Heart left ventricle (tissue), 13 donors: ENCODE results near the gene CDC34.

ENCODE experiments used
- CTCF ChIP-seq, 12 donors: fragments of 200-600 bp; sonication (generic) in 4 of 12; IDR thresholded peaks; one replicate each; pipeline versions ENCODE4 v1.5.0 to v1.8.0; 2018 to 2022; ENCODE audit warnings: antibody characterized with exemption in 12 of 12, mild to moderate bottlenecking in 5 of 12
- POLR2A ChIP-seq, 2 donors: fragments of 450-650 bp; IDR thresholded peaks; one replicate each; pipeline ENCODE4 v1.6.1; 2017; ENCODE audit warnings: antibody characterized with exemption in 2 of 2, mild to moderate bottlenecking in 2 of 2, moderate library complexity in 2 of 2
- donor health status: ischemic (EF 13 %, LVEDD 7.1; RV severe dilation, severe dysfunction).
- donor health status: DM: no; HTN: yes; CAD: no.
- donor health status: DM: no; HTN: no; CAD: no.
- donor health status: ischemic (EF 25% LVEDD 6.9; RV normal size, moderate dysfunction).
- donor health status: ischemic (EF 25% LVEDD 5.7; RV mildly dilated, moderate dysfunction).
- donor health status: ischemic (EF 35%, LVEDD 5.7; RV mildly dilated, moderate dysfunction).
- donor health status: nonischemic (EF 11% LVEDD 7.7; RV severe dilation, severe dysfunction).
- donor health status: DM: yes; HTN: yes; CAD: no.
- donor health status: PGD.
- donor health status: ischemic (EF 29% LVEDD 5.4; RV normal size, mild dysfunction).
- donor health status: nonischemic (EF 23%, LVEDD 6.1; RV moderate dilation, normal function).

GRCh38 chr19:510606-511100 lies 20.9 kb upstream of the CDC34 start:
- TF ChIP-seq CTCF (IDR thresholded peaks at IDR 0.05) (peak; percentile 64 to 97 (median 91)), POLR2A (IDR thresholded peaks at IDR 0.05) (no peak)
